Effector memory CD4-positive, alpha-beta T cell (primary cell): Measurements from ENCODE around the gene GSG1L.

Experiments used
- DNase-seq, 3 donors: peaks; one replicate each; pipeline ENCODE4 v3.0.0-alpha.2; 2020
- H3K27ac ChIP-seq: 2 replicates; pipeline ENCODE4 v1.7.0; 2013; ENCODE audit warnings: mild to moderate bottlenecking, low read length, moderate library complexity; ENCODE audit not compliant: insufficient read depth, poor library complexity, severe bottlenecking
- H3K27me3 ChIP-seq: replicated peaks from 2 replicates; pipeline ENCODE4 v1.7.0; 2013; ENCODE audit warnings: mild to moderate bottlenecking, low read length; ENCODE audit not compliant: insufficient read depth, control insufficient read depth, poor library complexity, severe bottlenecking
- H3K36me3 ChIP-seq: 2 replicates; pipeline ENCODE4 v1.7.0; 2013; ENCODE audit warnings: mild to moderate bottlenecking, low read length, moderate library complexity; ENCODE audit not compliant: control insufficient read depth, insufficient read depth
- H3K4me1 ChIP-seq: 2 replicates; pipeline ENCODE4 v1.7.0; 2013; ENCODE audit warnings: low read length, mild to moderate bottlenecking; ENCODE audit not compliant: control insufficient read depth, insufficient read depth, poor library complexity, severe bottlenecking
- H3K4me3 ChIP-seq: 2 replicates; pipeline ENCODE4 v1.7.0; 2013; ENCODE audit warnings: low read length, low read depth, mild to moderate bottlenecking; ENCODE audit not compliant: insufficient read depth, poor library complexity, severe bottlenecking
- H3K9me3 ChIP-seq: 2 replicates; pipeline ENCODE4 v1.7.0; 2013; ENCODE audit warnings: mild to moderate bottlenecking, low read length, moderate library complexity; ENCODE audit not compliant: control insufficient read depth

The GSG1L gene

GRCh38 chr16:27760789-27761176 is 302.7 kb downstream of the GSG1L start:
- H3K4me3 ChIP-seq: no peak overlapping the region
- H3K36me3 ChIP-seq: peaks cover 15% of the 10 kb centered on the region
- no peaks in the 10 kb centered on the region for H3K27me3 ChIP-seq
- H3K4me1 ChIP-seq: no peaks in the 10 kb centered on the region
- no peaks in the 10 kb centered on the region for H3K9me3 ChIP-seq
- DNase-seq: no peak
- H3K27ac ChIP-seq: no peak overlapping the region

DNA sequence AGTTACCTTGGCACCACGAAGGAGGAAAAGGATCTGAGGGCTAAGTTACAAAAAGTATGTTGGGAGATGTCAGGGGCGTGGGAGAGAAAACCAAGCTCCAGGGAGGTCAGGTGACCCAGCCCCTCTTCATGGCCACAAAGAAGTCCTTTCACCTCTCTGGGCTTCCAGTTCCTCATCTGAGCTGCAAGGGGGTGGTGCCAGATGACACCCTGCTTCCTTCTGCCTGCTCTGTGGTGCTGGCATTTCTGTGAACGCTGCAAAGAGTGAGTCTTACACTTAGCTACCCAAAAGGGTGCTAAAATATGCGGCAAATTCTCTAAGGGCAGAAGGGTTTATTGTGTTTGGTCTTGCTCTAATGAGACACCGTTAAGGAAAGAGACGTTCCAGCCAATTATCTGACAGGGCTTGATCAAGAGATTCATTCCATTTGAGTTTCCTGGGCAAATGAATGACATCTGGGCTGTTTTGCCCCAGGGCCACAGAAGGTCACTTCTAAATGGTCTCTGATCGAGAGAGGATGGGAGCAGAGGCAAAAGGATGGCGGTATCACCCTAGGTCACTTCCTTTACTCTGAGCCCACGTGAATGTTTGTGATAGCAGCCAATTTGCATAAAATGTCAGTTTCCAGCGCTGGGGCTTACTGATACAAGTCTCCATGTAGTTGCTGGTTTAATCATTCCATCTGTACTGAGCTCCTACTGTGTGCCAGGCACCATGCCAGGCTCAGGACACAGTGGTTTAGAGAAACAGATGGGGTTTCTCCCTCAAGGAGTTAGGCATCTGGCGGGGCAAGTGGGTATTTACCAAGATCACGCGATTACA is 303.3 kb downstream of the GSG1L start:
- Histone ChIP-seq H3K4me3 (no peak overlapping the region), H3K4me1 (no peaks in the 10 kb centered on the region), H3K27ac (no peak overlapping the region), H3K9me3 (no peaks in the 10 kb centered on the region), H3K36me3 (peaks cover 15% of the 10 kb centered on the region), H3K27me3 (no peaks in the 10 kb centered on the region)
- no peak for DNase-seq

- H3K27me3 ChIP-seq: no peaks in the 10 kb centered on the region
- no peaks in the 10 kb centered on the region for H3K9me3 ChIP-seq
- no peak overlapping the region for H3K4me3 ChIP-seq
- H3K36me3 ChIP-seq: peaks cover 15% of the 10 kb centered on the region
- no peak overlapping the region for H3K27ac ChIP-seq
- no peaks in the 10 kb centered on the region for H3K4me1 ChIP-seq
- DNase-seq: no peak
Measured at GRCh38 chr16:27759301-27759871, 304.1 kb downstream of the GSG1L start.

GRCh38 chr16:27758544-27758943 is 305.0 kb downstream of the GSG1L start:
- no peak for DNase-seq
- Histone ChIP-seq H3K27ac (no peak overlapping the region), H3K4me3 (no peak overlapping the region), H3K9me3 (no peaks in the 10 kb centered on the region), H3K36me3 (peaks cover 15% of the 10 kb centered on the region), H3K27me3 (no peaks in the 10 kb centered on the region), H3K4me1 (no peaks in the 10 kb centered on the region)

DNA sequence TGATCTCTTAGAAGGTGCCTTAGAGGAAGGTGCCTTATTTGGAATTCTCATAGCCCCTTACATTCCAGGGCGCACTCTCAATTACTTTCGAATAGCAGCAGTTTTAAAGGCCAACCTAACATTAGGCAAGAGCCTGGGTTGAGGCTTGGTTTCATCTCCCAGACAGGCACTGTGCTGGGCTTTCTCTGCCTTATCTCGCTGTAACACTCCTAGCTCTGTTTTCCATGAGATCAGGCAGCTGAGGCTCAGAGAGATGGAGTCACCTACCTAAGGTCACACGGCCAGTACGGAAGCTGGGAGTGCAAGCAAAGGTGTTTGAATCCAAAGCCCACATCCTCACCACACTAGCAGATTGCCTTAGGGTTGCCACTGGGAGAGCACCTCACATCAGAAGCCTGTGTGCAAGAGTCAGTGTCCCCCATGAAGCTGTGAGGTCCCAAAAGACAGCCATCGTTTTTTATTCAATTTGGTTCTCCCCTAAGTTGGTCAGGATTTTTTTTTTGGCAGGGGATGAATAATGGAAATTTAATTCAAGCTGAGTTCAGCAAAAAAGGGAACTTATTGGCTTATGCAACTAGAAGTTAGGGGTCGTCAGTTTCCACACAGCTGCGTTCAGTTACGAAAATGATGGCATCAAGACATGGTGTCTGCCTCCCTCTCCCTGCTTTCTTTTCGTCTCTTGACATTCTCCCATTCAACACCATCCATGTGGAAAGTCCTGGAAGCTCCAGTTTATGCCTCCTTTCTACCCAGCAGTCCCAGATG is 307.1 kb downstream of the GSG1L start:
- no peak for DNase-seq
- no peaks in the 10 kb centered on the region for H3K4me1 ChIP-seq
- peaks cover 2% of the 10 kb centered on the region for H3K36me3 ChIP-seq
- H3K4me3 ChIP-seq: no peak overlapping the region
- H3K27ac ChIP-seq: no peak overlapping the region
- no peaks in the 10 kb centered on the region for H3K9me3 ChIP-seq
- H3K27me3 ChIP-seq: no peaks in the 10 kb centered on the region

GRCh38 chr16:27754788-27755690 is 308.5 kb downstream of the GSG1L start:
- no peaks in the 10 kb centered on the region for H3K9me3 ChIP-seq
- no peak for DNase-seq
- H3K27me3 ChIP-seq: no peaks in the 10 kb centered on the region
- no peak overlapping the region for H3K27ac ChIP-seq
- no peaks in the 10 kb centered on the region for H3K4me1 ChIP-seq
- no peak overlapping the region for H3K4me3 ChIP-seq
- no peaks in the 10 kb centered on the region for H3K36me3 ChIP-seq

DNA sequence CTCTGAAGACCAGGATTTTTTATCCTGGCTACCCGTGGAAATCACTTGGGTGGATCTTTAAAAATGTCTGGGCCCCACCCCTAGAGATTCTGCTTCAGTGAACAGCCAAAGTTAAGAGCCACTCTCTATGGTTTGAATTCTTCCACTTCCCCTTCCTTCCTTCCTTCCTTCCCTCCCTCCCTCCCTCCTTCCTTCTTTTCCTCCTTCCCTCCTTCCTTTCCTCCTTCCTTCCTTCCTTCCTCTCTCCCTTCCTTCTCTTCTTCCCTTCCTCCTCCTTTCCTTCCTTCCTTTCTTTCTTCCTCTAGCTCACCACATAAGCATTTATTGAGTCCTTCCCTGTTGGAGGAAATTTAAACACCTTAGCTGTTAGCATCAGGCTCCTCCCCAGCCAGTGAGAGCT is 310.0 kb downstream of the GSG1L start:
- no peaks in the 10 kb centered on the region for H3K4me1 ChIP-seq
- no peaks in the 10 kb centered on the region for H3K9me3 ChIP-seq
- H3K27me3 ChIP-seq: no peaks in the 10 kb centered on the region
- H3K36me3 ChIP-seq: no peaks in the 10 kb centered on the region
- no peak overlapping the region for H3K4me3 ChIP-seq
- H3K27ac ChIP-seq: no peak overlapping the region
- no peak for DNase-seq

- DNase-seq: no peak
- Histone ChIP-seq H3K4me1 (no peaks in the 10 kb centered on the region), H3K9me3 (no peaks in the 10 kb centered on the region), H3K27ac (no peak overlapping the region), H3K27me3 (no peaks in the 10 kb centered on the region), H3K36me3 (no peaks in the 10 kb centered on the region), H3K4me3 (no peak overlapping the region)
Measured at GRCh38 chr16:27752241-27752640, 311.3 kb downstream of the GSG1L start.

DNA sequence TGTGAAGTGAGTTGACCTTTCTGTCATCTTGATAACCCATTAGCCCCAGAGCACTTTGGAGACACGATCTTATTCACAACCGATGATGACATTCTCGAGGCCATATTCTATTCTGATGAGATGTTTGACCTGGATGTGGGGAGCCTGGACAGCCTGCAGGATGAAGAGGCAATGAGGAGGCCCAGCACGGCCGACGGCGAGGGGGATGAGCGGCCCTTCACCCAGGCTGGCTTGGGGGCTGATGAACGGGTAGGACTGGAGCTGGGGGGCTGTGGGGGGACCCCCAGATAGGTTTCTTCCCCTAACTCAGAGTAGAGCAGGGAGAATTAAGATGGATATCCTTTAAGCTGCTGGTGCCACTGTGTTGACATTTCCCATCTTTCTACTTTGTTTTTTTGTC is 311.8 kb downstream of the GSG1L start:
- H3K36me3 ChIP-seq: no peaks in the 10 kb centered on the region
- no peak for DNase-seq
- no peak overlapping the region for H3K27ac ChIP-seq
- H3K9me3 ChIP-seq: no peaks in the 10 kb centered on the region
- H3K4me3 ChIP-seq: no peak overlapping the region
- no peaks in the 10 kb centered on the region for H3K4me1 ChIP-seq
- H3K27me3 ChIP-seq: no peaks in the 10 kb centered on the region
